Transverse colon (tissue), 3 donors: Measurements from ENCODE around the gene ATP9B.

ENCODE experiments used
- CTCF ChIP-seq, 5 experiments: fragments of 200-600 bp in 3 of 5; fragments of 450-650 bp in 2 of 5; sonication (generic) in 3 of 5; IDR thresholded peaks; 1 replicate in 2 of 5; 2 replicates in 3 of 5; pipeline ENCODE4 v1.5.1; 2016 to 2017; ENCODE audit warnings: antibody characterized with exemption in 5 of 5, inconsistent platforms in 3 of 5, mild to moderate bottlenecking in 2 of 5, moderate library complexity in 1 of 5
- EP300 ChIP-seq: sonication (generic); formaldehyde crosslinking; IDR thresholded peaks from one replicate; pipeline ENCODE4 v1.6.1; 2017; ENCODE audit warnings: antibody characterized with exemption, low read depth
- POLR2A ChIP-seq: fragments of 450-650 bp; IDR thresholded peaks from one replicate; pipeline ENCODE4 v1.6.1; 2016; ENCODE audit warnings: antibody characterized with exemption, mild to moderate bottlenecking, moderate library complexity

DNA sequence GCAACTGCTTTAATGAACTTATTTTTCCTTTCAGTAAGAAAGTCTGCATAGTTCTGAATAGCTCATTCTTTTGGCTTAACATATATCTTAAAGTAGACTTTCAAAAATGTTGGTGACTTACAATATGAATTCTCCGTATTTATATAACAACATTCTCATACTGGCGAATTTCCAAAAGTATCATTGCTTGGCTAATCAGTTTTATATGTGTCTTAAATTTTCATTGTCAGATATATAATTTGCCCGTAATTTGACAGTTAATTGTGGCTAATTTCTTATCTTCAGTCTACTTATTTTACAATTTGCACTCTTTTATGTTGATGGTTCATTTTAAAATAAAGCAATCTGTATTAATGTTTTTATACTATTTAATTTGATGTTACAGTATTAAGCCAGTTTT lies 144.9 kb downstream of the ATP9B start:
- TF ChIP-seq CTCF (IDR thresholded peaks at IDR 0.05) (no peak), POLR2A (no peak), EP300 (no peak)
